HG03159 (cell line): ENCODE results near the gene PAEP.
"Not testable (repeated sequence)": the region's sequence is repeated elsewhere in the genome, so short reads cannot be mapped to it uniquely, and the experiment has no call there.

Source experiments
- ATAC-seq: cut with Tn5 transposase; IDR thresholded peaks from one replicate; pipeline ENCODE4 v1.9.1; 2021; ENCODE audit warnings: mild to moderate bottlenecking, moderate library complexity; ENCODE audit not compliant: unreplicated experiment

Gene PAEP

GRCh38 chr9:135549478-135550343 lies 11.8 kb upstream of the PAEP start:
- not testable (repeated sequence) for ATAC-seq

- no peak for ATAC-seq
Observed at GRCh38 chr9:135550344-135550918, 11.1 kb upstream of the PAEP start.

GRCh38 chr9:135551031-135551430 lies 10.5 kb upstream of the PAEP start:
- ATAC-seq = no peak

GRCh38 chr9:135551456-135551855 lies 10.1 kb upstream of the PAEP start:
- no peak for ATAC-seq

GRCh38 chr9:135552021-135552697 lies 9.4 kb upstream of the PAEP start:
- ATAC-seq = no peak

- no peak for ATAC-seq
Observed at GRCh38 chr9:135552698-135553171, 8.8 kb upstream of the PAEP start.

- no peak for ATAC-seq
Observed at GRCh38 chr9:135554718-135555117, 6.8 kb upstream of the PAEP start.

GRCh38 chr9:135555203-135555602 lies 6.4 kb upstream of the PAEP start:
- ATAC-seq = no peak

- no peak for ATAC-seq
Observed at GRCh38 chr9:135555910-135556309, 5.6 kb upstream of the PAEP start.

- no peak for ATAC-seq
Observed at GRCh38 chr9:135559606-135560005, 1.9 kb upstream of the PAEP start.

- ATAC-seq = no peak
Observed at GRCh38 chr9:135562235-135562745, 734 bp downstream of the PAEP start.

- ATAC-seq = no peak
Observed at GRCh38 chr9:135563039-135563476, 1.5 kb downstream of the PAEP start.

- ATAC-seq = no peak
Observed at GRCh38 chr9:135563858-135564257, 2.3 kb downstream of the PAEP start.

- no peak for ATAC-seq
Observed at GRCh38 chr9:135565141-135565628, 3.6 kb downstream of the PAEP start.

- ATAC-seq = no peak
Observed at GRCh38 chr9:135565636-135566035, 4.1 kb downstream of the PAEP start.

- ATAC-seq = no peak
Observed at GRCh38 chr9:135566552-135566951, 5.0 kb downstream of the PAEP start.

GRCh38 chr9:135567311-135567710 lies 5.8 kb downstream of the PAEP start:
- no peak for ATAC-seq

GRCh38 chr9:135568026-135568425 lies 6.5 kb downstream of the PAEP start:
- no peak for ATAC-seq

GRCh38 chr9:135570456-135570855 lies 8.9 kb downstream of the PAEP start:
- no peak for ATAC-seq

- ATAC-seq = no peak
Observed at GRCh38 chr9:135572233-135572632, 10.7 kb downstream of the PAEP start.

- ATAC-seq = no peak
Observed at GRCh38 chr9:135573124-135573523, 11.6 kb downstream of the PAEP start.
